Upper lobe of right lung (tissue), 1 donor: Measurements from ENCODE around the gene AFDN. TPM values are rescaled to one million over a fixed set of nuclear protein-coding genes. Genes with fewer than 3 reads are reported as not detected.

Experiments
- ATAC-seq: fragments of 200-7000 bp; cut with Tn5 transposase; one replicate; pipeline ENCODE4 v1.9.1; 2020; ENCODE audit warnings: mild to moderate bottlenecking, moderate library complexity
- DNase-seq: peaks from one replicate; pipeline ENCODE4 v3.0.0-alpha.2; 2020
- H3K27ac ChIP-seq: fragments of 200-600 bp; one replicate; pipeline ENCODE4 v1.8.0; 2022
- H3K27me3 ChIP-seq: fragments of 200-600 bp; one replicate; pipeline ENCODE4 v1.8.0; 2022; ENCODE audit warnings: mild to moderate bottlenecking
- H3K36me3 ChIP-seq: fragments of 200-600 bp; one replicate; pipeline ENCODE4 v1.8.0; 2022
- H3K4me1 ChIP-seq: fragments of 200-600 bp; one replicate; pipeline ENCODE4 v1.8.0; 2022
- H3K4me3 ChIP-seq: fragments of 200-600 bp; one replicate; pipeline ENCODE4 v1.8.0; 2022; ENCODE audit warnings: mild to moderate bottlenecking
- H3K9me3 ChIP-seq: fragments of 200-600 bp; one replicate; pipeline ENCODE4 v1.8.0; 2022
- CTCF ChIP-seq: fragments of 200-600 bp; IDR thresholded peaks from one replicate; pipeline ENCODE4 v1.8.0; 2022; ENCODE audit warnings: antibody characterized with exemption
- intact Hi-C: fragments of 100-400 bp; cut with DNase I; formaldehyde crosslinking; loops from one replicate; pipeline ENCODE4 v1.11.0; 2022
- total RNA-seq: library from RNA; stranded (reverse); fragmentation: NEBNext Ultra II Directional; extraction: Animal tissue kit (Norgen Biotek cat#: 25700); gene quantifications from one replicate; pipeline ENCODE4 v1.2.1, GENCODE V29; 2021
- donor health status: DM: no; HTN: yes; CAD: no; lungs with severe emphysema.

The AFDN gene
- total RNA-seq, 1 donor from 2014 or later: 179 TPM

DNA sequence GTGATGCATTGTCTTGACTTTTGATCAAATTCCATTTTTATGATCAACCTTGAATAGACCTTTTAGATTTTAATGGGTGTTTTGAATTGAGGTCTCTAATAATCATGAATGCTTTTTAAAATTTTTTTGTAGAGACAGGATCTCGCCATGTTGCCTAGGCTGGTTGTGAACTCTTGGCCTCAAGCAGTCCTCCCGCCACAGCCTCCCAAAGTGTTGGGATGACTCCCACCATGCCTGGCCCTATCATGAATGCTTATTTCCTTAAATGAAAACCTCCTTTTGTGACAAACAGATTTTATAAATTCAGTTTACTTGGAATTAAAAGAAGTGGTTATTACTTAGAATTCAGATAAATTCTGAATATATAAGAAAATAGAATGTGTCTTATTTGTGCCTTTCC lies 110.6 kb downstream of the AFDN start:
- H3K36me3 ChIP-seq: no peaks in the 10 kb centered on the region
- DNase-seq: no peak
- no peak overlapping the region for H3K27ac ChIP-seq
- intact Hi-C loops: no loop called here
- no peak overlapping the region for H3K4me3 ChIP-seq
- TF ChIP-seq CTCF: no peak
- no peaks in the 10 kb centered on the region for H3K9me3 ChIP-seq
- ATAC-seq: no peak
- peaks cover 11% of the 10 kb centered on the region for H3K4me1 ChIP-seq
- no peaks in the 10 kb centered on the region for H3K27me3 ChIP-seq

DNA sequence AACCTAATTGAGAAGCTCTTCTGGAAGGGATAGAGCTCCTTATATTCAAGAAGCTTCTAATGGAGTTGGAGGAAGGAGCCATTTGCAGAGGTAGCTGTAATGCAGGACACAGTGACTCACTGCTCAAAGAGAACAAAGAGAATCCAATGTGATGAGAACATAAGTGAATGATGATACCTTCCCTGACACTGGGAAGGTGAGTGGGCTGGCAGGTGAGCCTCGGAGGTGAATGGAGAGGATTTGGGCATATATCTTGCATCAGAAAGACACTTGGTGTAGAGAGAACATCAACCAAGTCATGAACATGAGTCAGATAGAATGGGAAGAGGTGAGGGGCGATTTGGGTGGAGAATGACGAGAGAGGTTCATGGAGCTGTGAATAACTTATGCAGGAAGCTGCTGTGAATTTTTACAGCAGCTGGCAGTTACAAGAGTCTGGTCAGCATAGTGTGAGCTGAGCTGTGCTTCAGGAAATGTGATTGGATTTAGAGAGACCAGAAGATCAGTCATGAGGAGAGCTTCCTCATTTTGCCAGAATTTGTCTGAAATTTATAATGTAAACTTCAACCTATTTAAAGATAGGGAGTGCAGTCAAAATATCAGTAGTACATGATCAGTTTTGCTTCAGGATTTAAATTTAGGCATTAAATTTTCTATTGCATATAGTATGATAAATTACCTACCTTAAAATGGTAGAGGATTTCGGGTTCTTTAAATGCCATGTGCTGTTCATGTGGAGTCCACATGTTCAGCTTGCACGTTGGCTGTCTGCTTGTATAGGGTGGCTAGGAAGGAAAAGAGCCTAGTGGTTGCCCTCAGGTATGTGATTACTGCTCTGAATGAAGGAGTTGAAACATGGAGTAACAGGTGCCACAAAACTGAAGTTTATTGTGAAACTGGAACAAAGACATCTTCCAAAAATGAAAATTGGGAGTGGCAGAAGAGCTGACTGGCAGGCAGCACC lies 111.5 kb downstream of the AFDN start:
- intact Hi-C loops: no loop called here
- Histone ChIP-seq H3K4me3 (no peak overlapping the region), H3K36me3 (peaks cover 3% of the 10 kb centered on the region), H3K27me3 (no peaks in the 10 kb centered on the region), H3K27ac (peak overlapping the region; percentile 43), H3K9me3 (no peaks in the 10 kb centered on the region), H3K4me1 (peaks cover 11% of the 10 kb centered on the region)
- peak; percentile 60 for ATAC-seq
- TF ChIP-seq CTCF: no peak
- no peak for DNase-seq

DNA sequence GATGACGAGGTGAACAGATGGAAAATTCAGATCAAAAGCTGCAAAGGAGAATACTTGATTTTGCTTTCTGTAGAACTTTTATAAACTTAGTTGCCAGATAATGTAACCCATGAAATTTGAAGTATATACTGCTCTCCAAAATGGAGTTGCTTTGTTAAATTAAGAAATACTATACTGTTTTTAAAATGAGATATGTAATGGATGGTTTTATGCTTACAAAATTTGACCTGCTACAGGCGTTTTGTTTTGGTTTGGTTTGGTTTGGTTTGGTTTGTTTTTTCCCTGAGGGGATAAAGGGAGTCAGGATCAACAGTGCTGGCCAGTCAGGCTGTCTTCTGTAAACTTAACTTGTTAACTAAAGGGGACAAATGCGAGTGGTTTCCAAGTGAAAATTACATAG lies 115.1 kb downstream of the AFDN start:
- no peak for TF ChIP-seq CTCF
- Histone ChIP-seq H3K27ac (no peak overlapping the region), H3K36me3 (peaks cover 38% of the 10 kb centered on the region), H3K27me3 (no peaks in the 10 kb centered on the region), H3K9me3 (no peaks in the 10 kb centered on the region), H3K4me1 (peaks cover 6% of the 10 kb centered on the region), H3K4me3 (no peak overlapping the region)
- ATAC-seq (no peak), DNase-seq (no peak)
- intact Hi-C loops: no loop called here

- Histone ChIP-seq H3K27me3 (no peaks in the 10 kb centered on the region), H3K9me3 (no peaks in the 10 kb centered on the region), H3K27ac (no peak overlapping the region), H3K36me3 (peaks cover 58% of the 10 kb centered on the region), H3K4me1 (no peaks in the 10 kb centered on the region), H3K4me3 (no peak overlapping the region)
- TF ChIP-seq CTCF: no peak
- ATAC-seq (no peak), DNase-seq (no peak)
- intact Hi-C loops: no loop called here
Observed at GRCh38 chr6:167944130-167944529, 117.4 kb downstream of the AFDN start.

DNA sequence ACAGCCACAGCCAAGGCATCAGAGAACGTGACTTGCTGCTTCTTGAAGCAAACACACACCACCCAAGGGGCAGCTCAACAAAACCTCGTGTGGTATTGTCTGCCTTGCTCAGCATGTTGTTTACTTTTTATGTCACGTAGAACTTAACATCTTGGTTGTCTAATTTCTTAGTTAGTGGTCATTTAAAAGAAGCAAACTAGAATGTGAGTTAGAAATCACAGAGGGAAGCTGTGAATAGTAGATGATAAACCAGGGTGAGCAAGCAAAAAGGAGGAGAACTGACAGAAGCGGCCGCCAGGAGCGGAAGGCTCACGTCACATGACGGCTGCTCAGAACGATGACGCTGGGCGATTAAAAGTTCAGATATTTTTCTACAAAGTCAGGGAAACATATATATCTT lies 119.3 kb downstream of the AFDN start:
- H3K27ac ChIP-seq: no peak overlapping the region

More for the DNA sequence above, 119.3 kb downstream of the AFDN start:
- no peaks in the 10 kb centered on the region for H3K9me3 ChIP-seq
- no peak for TF ChIP-seq CTCF
- no peaks in the 10 kb centered on the region for H3K27me3 ChIP-seq
- no peaks in the 10 kb centered on the region for H3K4me1 ChIP-seq
- H3K36me3 ChIP-seq: peaks cover 76% of the 10 kb centered on the region
- no peak overlapping the region for H3K4me3 ChIP-seq
- intact Hi-C loops: no loop called here
- DNase-seq: no peak
- ATAC-seq: no peak
